Kasumi-1 (cell line): ENCODE data around the gene EFCAB12.
A peak's percentile ranks its signal among the peaks of the same experiment; 100 is the strongest.

ENCODE experiments used
- DNase-seq, 2 experiments: peaks; one replicate each; lab custom pipeline; 2025; lab: John Stamatoyannopoulos, UW

The EFCAB12 gene

DNA sequence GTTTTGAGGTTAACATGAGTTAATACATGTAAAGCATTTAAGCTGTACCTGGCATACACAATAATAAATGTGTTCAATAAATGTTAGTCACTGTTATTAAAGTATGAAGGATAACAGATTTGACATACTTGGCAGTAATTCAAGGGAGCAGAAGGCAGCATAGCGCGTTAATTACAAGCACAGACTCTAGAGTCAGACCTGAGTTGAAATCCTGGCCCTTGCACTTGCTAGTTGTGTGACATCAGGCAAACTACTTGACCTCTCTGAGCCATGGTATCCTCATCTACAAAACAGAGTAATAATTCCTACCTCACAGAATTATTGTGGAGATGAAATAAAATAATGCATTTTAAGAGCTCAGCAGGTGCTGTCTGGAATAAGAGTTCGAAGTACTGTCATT, 17.0 kb upstream of the EFCAB12 start:
- DNase-seq = no peak

DNA sequence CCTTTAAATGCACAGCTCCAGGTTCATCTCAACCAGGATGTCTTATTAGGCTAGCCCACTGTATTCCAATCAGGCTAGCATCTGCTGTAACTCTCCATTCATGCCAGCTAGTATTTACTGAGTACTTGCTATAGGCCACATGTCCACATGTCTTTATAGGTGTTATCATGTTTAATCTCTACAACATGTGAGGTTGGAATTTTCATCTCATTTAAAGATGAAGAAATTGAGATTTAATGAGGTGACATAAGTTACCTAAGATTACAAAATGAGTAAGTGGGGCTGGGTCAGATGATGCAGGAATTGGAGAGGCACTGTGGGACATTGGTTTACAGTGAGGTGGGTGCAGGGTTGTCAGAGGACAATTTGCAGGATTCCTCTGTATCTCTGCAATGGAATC, 14.5 kb upstream of the EFCAB12 start:
- DNase-seq = no peak

DNA sequence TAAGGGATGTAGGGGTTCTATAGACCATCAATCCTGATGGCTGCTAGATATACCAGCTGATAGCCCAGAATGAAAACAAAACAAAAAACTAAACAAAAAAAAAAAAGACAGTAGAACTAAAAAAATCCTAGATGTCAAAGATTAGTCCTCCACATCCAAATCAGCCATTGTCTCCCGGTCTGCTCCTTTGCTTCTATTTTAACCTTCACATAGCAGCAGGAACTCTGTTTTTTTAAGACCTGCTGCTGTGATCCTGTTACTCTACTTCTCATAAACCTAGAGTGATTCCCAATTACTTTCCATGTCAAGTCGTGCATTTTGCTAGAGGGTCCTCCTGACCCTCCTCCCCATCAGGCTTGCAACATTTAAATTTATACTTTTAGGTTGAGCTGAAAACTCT, 14.1 kb upstream of the EFCAB12 start:
- no peak for DNase-seq

DNA sequence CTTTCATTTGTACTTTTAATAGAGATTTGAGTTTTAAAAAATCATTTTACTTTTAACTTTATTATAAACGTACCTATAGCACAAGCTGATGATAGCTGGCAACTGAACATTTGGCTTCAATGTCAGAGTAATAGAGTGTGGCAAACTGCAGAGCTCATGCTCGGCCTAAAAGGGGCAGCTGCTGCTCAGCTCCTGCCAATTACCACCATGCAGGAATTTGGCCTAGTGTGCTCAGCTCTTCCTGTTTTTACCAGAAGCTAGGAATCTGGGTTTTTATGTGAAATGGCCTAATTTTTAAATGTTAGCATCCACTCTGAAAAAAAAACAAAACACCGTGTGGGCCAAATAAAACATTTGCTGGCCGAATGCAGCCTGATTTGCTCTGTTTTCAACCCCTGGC, 13.3 kb upstream of the EFCAB12 start:
- DNase-seq = no peak

DNA sequence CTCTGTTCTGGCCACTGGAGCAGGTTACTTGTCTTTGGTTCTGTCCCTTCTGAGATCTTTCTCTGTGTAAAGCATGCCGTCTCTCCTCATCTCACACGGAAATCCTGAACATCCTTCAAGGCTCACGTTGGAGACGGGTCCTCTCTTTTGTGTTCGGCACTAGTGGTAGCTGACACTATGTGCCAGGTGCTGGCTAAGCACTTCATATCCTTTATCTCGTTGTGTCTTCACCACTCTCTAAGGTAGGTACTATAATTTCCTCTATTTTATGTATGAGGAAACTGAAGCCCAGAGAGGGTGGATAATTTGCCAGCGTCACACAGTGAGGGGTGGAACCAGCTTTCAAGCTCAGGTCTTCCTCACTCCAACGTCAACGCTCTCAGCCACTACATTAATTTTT, 12.8 kb upstream of the EFCAB12 start:
- DNase-seq = peak; percentile 10 to 28

DNA sequence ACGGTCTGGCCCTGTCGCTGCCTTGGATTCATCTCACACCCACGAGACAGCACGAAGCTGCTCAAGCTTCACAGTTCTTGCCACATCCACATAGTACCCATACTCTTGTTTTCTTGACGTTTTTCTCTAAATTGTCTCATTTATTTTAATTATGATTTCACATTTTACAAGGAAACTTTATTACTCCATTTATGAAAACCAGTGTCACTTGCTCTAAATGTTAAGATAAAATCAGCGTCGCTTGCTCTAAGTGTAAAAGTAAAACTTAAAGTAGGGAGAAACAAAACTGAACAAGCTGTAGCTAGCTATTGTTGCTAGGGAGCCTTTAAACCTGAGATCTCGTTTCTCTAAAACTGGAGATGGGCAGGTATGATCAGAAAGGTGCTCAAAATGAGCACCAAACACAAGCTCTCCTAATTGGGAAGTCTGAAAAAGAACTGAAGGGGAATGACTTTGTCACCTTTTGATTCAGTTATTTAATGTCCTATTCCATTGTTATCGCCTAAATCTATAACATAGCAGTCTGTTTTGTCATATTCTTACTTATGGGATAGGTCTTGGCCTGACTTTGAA, 12.3 kb upstream of the EFCAB12 start:
- no peak for DNase-seq

DNA sequence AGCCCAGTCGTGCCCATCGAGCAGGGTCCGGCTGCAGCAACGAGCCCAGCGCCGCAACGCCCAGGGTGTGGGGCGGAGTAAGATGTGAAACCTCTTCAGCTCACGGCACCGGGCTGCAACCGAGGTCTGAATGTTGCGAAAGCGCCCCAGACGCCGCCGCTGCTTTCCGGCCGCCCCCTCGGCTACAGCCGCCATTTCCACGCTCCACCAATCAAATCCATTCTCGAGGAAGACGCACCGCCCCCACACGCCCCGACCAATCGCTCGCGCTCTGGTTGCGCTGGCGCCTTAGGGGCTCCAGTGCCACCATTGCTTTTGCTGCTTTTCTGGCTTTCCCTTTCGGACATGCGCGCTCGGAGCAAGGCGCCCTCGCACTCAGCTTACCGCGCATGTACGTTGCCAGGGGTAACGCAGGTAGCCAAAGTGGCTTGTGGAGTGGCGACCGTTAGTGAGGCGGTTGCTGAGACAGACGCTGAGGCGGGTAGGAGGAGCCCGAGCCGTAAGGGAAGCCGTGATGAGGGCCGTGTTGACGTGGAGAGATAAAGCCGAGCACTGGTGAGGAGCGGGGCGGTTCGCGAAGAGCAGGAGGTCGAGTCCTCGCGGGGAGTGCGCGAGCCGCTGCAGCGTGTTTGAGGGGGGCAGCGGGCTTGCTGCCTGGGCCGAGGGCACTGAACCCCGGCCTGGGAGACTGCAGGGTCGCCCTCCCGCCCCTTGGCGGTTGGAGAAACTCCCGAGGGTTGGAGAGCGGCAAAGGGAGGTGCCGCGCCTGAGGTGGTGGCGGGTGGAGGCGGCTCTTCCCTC, 11.6 kb upstream of the EFCAB12 start, which contains the start of the genes IFT122 and MBD4:
Gene IFT122, plus strand, starts transcription at position 408 of the 801 bp plus-strand sequence. Its CDS starts 107 bp downstream, at position 515.
Gene MBD4, minus strand, starts transcription at position 132 of the 801 bp plus-strand sequence. Its CDS starts 115 bp downstream, at position 17.
- peak; percentile 98 to 100 for DNase-seq

DNA sequence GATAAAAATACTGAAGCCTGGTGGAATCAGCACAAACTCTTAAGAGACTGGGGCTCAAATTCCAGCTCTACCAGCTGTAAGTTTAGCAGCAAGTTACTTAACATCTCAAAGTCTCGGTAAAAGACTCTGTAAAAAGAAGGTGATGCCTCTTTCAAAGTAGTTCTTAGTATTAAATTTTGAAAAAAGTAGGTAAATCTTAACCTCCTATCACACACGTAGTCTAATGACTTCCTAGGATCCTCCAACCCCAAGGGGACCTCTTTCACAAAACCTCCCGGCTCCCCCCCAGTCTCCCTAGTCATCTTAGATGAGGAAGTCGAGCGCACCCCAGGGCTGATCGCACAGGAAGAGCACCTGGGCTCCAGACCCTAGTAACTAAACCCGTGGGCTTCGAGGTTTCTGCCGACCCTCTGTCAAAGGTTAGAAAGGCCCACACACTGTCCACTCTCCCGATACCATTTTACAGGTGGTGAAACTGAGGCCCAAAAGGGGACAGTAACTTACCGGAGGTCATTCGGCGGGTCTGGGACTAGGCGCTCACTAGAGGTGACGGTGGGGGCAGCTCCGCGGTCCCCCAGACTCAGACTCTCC, 10.9 kb upstream of the EFCAB12 start:
- DNase-seq = peak; percentile 54 to 57

DNA sequence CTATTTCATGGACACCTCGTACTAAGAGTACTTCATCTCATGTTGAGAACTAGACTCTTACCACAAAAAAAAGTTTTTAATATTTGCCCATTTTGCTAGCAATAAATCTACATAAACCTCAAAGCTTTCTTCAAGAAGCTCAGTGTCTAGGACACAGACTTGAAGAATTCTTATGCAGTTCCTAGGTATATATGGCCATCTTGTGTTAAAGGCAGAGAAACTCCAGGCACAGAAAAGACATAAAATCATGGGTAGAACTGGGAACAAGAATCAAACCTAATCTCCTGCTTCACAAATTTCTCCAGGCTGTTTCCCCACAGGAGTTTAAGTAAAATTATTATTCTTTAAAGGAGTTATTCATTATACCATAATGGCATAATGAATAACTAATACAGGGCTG, 6.9 kb upstream of the EFCAB12 start:
- no peak for DNase-seq

DNA sequence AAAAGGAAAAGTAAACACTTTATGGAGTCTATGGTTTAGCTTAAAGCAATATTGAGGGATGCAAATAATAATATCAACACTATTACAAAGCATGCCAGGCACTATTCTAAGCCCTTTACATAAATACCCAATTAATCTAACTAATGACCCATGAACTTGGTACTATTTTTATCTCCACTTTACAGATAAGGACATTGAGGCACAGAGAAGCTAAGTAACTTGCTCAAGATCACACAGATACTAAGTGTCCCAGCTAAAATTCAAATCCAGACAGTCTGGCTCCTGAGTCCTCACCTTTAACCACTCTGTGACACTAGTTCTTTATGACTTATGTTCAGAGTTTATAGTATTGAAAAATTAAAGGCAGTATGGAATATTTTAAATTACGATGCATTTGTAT, 5.7 kb upstream of the EFCAB12 start:
- no peak for DNase-seq

DNA sequence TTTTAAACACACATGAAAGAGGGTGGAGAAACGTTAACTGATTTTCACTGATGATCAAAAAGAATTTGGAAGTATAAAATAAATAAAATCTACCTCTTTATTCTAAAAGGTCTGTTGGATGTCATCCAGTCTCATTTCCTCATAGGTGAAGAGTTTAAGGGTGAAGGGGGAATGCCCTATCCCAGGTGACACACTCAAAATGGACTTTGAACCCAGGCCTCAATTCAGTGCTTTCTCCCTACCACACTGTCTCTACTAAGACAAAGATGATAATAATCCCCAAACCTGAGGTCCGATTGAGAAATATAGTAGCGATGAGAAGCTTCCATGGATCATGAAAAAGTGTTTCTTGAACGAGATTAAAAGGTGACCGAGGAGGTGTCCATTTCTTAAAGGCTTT, 5.1 kb upstream of the EFCAB12 start:
- no peak for DNase-seq

DNA sequence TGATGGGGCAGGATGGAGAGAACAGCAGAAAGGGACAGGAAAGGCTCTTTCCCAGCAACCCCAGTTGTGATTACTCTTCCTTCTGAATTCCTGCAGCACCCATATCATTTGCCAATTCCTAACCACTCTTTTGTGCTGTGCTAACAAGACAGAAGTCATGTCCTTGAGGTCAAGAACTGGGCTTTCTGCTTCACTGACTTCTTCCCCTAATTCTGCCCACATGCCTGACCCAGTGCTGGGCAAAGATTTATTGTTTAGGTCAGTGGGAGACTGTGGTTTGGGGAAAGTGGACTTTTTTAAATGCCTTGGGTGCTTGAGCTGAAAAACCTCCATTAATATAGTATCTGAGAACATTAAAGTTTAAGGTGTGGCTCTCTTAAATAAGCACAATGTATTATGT, 4.2 kb upstream of the EFCAB12 start:
- DNase-seq = no peak

DNA sequence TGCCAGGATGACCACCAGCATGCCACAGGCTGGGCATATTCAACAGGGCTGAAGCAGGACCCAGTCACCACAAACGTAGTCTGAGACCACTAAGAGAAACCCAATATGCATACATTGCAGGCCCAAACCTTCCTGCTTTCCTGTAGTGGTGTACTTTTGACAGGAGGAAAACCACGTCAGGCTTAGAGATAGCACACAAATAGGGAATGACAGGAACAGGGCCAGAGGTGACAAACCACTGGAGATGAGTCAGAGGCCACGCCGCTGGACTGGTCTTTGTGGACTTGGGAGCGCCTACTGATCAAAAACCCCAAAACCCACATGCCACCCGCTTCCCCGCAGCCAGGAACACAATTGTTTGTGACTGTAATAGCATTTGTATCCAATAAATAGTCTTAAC, 3.6 kb upstream of the EFCAB12 start:
- no peak for DNase-seq

DNA sequence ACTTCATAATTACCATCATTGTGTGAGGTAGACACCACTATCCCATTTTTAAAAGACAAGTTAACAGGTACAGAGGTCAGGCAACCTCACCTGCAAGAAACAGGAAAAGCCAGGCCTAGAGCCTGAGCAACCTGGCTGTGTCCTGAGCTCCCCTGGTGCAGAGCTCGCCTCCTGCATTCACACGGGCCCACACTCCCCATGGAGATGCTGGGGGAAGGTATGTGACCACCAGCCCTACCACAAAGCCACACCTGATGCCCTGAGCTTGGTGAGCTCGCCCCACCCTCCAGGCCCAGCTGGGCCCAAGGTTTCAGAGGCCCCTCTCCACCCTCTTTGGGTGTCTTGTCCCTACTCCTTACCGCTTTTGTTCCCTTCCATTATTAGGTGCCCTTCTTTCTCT, 1.2 kb upstream of the EFCAB12 start:
- no peak for DNase-seq

DNA sequence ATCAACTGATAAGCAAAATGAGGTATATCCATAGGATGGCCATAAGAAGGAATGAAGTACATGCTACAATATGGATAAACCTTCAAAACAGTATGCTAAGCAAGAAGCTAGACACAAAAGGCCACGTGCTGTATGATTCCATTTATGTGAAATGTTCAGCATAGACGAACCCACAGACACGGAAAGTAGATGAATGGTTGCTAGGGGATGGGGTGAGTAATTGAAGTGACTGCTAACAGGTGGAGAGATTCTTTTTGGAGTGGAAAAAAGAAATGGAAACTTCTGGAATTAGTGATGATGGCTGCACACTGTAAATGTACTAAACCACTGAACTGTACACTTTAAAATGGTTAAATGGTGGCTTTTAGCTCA, 630 bp upstream of the EFCAB12 start:
- DNase-seq = no peak

DNA sequence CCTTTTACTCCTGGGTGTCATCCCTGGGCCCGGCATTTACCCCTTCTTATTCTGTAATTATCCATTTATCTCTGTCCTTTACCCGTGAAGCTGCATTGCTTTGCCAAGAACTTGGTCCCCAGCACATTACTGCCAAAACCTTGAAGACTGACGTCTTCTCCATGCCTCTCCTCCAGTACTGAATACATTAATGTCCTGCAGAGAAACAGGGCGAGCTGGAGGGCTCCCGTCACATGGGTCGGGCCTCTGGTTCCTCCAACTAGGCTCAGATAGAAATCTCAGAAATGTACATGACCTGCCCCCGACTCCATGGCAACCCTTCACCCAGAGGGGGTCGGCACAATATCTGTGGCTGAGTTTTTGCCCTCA, 445 bp downstream of the EFCAB12 start:
- no peak for DNase-seq

DNA sequence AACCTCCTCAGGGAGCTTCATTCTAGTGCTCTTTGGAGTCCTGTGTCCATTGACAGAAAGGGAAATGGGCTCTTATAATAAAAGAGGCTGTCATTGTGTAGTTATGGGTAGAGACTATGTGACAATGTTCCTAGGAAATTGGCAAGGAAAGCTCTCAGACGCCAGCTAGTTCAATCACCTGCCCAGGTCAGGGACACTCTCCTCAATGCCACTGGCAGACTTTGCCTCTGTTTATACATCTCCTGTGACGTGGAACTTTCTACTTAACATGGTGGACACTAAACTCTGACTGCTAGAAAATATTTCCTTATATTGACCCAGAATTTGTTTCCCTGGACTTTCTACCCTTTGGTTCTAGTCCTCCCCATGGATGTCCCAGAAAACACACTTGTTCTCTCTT, 2.8 kb downstream of the EFCAB12 start:
- no peak for DNase-seq

DNA sequence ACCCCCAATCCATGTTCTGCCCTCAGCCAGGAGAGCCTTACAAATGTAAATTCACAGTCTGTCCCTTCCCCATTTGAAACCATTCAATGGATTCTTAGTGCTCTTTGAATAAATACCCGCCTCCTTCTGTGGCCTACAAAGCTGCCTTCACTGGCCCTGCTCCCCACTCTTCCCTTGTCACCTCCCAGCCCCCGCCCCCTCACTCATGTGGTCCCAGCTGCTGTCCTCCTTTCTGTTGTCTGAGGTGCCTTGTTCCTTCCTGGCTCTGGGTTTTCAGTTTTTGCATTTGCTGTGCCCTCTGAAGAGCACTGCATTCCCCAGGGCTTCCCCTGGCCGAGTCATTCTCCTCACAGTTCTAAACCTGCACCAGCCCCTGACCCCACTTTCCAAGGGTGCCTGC, 3.2 kb downstream of the EFCAB12 start:
- no peak for DNase-seq

DNA sequence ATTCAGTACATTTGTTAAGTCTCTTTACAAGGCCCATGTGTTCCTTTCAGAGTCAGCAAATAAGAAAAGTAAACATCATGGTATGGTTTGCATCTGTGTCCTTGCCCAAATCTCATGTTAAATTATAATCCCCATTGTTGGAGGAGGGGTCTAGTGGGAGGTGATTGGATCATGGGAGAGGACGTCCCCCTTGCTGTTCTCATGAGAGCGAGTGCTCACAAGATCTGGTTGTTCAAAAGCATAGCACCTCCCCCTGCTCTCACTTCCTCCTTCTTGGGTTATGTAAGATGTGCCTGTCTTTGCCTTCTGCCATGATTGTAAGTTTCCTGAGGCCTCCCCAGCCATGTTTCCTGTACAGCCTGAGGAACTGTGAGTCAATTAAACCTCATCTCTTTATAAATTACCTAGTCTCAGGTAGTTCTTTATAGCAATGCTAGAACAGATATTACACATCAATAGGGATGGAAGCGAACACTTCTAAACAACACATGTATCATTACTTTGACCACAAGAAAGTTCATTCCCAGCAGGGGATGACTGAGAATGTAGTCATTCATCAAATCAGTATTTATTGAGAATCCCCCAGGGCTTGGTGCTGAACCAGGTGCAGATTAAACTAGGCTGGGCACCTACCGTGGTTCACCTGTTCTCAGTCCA, 4.1 kb downstream of the EFCAB12 start:
- peak; percentile 89 to 94 for DNase-seq

DNA sequence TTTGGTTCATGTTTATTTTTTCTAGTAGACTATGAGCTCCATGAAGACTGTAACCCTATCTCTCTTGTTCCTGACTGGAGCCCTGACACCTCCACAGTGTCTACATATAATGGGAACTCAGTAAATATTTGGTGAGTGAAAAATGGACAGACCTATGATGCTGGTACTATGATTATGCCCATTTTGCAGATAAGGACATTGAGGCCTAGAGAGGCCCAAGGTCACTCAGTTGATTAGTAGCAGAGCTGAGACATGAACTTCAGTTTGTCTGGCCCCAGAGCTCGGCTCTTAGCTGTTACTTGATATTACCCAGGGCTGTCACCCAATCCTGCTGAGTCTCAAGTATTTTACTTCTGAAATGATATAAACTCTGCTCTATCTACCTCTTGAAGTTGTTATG, 5.5 kb downstream of the EFCAB12 start:
- DNase-seq = no peak

DNA sequence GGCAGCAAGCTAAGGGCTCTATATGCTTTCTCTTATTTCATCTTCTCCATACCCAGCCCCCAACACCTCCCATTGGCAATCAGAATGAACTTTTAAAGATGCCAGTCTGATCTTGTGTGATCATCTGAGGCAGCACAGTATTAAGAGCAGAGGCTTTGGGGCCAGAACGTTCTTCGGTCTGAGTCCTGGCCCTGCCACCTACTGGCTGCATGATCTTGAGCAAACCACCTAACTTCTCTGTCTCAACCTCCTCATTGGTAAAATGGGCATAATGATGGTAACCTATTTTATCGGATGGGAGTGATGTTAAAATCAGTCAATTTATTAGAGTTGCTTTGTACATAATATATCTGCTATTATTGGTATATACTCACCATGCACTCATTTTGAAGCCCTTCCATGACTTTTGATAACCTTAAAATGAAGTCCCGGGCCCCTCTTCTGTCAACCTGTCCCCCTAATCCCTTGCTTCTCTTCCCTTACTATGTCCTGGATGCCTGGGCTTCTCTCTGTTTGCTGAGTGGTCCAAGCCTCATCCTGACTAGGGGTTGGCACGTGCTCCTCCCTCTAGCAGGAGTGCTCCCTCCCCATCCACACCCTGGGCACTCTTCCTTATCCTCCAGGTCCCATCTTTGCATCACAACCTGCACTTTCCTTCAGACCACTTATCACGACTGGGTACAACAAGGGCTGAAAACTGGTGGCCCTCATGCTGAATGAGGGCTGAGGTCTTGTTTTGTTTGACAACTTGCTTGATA, 6.3 kb downstream of the EFCAB12 start:
- DNase-seq = no peak

DNA sequence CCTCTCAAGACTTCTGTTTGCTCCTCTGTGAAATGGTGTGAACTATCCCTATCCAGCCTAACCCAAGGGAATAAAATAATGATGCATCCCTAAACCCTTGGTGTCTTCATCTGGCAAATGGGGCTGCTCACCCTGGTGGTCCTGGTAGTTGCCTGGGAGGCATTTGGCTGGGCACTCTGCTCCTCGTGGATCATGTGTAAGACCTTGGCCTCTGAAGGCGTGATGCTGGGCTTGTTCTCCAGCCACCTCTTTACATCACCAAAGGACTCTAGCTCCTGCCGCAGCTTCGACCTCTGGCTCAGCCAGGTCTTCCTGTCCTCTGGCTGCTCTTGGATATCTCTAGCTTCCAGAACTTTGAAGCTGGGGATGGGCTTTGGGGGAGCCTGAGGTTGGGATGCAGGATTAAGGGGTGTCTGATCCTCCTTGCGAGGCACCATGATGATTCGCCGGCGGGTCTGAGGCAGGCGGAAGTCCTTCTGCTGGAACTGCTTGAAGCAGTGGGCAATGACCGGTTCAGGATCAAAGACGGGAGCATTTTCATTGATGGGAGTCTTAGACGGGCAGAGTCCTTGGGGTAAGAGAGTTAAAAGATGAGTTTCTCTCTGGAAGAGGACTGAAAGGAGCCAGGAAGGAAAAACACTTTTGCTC, 7.1 kb downstream of the EFCAB12 start:
- no peak for DNase-seq
